Activated CD4-positive, CD25-positive, alpha-beta regulatory T cell treated with anti-CD3 and anti-CD28 coated beads, Interleukin-2, amount 50 U/mL, for 16 hours (primary cell): ENCODE results near the gene MYD88.
A peak's percentile ranks its signal among the peaks of the same experiment; 100 is the strongest.
"Not testable (repeated sequence)": the region's sequence is repeated elsewhere in the genome, so short reads cannot be mapped to it uniquely, and the experiment has no call there.

ENCODE experiments used
- DNase-seq: peaks from one replicate; pipeline ENCODE4 v3.0.0-alpha.2; 2020; ENCODE audit warnings: low read depth, low spot score

The MYD88 gene

DNA sequence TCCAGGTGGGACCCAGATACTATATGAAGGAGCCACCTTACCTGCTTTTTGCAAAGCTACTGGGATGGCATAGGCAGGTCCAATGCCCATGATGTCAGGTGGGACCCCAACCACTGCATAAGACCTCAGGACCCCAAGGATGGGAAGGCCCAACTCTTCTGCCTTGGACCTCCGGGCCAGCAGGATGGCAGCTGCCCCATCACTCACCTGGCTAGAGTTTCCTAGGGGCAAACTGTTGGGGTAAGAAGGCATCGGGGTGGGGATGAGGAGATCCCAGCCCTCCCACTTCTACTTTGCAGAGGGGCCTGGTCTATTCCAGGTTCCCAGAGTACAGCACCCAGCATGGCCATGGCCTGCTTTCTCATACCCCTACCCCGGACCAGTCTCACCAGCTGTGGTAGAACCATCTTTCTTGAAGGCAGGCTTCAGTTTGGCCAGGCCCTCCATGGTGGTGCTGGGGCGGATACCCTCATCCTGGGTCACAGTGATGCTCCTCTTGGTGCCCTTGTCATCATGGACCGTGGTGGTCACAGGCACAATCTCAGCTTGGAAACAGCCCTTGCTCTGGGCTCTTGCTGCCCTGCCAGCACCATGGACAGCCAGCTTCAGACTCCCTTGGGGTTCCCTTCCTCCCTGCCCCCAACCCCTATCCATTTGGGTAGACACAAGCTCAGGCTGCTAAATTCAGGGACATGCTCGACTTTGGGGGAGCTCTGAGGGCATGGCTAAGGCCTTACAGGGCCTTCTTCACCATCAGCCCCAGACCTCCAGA, 12.2 kb upstream of the MYD88 start:
- DNase-seq, result no peak

DNA sequence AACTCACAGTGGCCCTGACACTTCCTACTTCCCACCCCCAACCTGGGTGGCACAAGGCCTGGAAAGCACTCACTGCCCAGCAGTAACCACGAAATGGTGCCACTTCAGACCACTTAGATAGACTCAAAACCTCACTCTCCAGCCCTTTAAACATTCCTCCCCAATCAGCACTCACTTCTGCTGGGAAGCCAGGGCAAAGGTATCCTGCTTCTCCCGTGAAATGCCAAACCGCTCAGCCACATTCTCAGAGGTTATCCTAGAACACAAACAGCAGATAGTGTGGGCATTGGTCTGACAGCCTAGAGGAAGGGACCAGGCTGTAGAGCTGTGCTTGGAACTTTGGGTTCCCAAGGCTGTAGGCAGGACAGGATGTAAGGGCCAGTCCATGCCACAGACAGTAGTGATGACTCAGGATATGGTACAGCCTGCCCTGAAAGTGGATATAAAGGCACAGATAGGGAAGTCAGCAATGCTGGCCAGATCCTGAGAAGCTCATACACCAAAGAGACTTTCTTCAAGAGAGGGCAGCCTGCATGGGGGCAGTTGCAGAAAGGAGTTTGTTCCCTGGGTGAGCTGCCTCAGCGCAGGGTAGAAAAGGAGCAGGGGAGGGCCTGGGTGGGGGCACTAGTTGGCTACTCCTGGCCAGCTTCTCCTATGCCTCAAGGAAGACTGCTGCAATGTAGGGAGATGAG, 10.7 kb upstream of the MYD88 start:
- no peak for DNase-seq

DNA sequence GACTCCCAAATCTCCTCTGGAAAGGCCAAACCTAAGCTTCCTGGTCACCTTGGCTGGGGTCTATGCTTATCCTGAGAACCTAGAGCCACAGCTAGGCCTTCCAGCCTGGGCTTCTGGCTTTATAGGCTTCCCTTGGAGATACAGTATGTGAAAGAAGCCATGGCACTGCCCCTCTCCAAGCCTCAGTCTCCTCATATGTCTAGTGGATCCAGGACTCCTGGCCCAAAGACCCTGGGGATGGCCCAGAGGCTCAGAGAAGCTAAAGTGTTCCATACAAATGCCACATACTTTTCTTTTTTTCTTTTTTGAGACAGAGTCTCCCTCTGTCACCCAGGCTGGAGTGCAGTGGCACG, 10.2 kb upstream of the MYD88 start:
- DNase-seq, result no peak

DNA sequence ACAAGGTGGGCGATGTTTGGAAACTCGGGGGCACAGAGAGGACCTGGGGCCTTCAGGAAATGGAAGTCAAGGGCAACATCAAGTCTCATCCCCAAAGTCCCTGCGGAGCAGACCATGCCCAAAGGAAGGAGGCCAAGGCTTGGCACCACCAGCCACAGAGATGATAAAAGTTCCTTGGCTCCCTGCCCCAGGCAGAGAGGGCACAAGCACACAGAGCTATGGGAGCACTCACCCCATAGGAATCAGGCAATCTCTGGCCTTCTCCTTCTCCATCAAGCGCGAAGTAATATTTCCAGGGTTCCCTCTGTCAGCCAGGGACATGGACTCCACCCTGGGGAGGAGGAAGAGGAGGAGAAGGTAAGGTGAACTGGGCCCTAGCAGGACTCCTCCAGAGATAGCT, 9.4 kb upstream of the MYD88 start:
- no peak for DNase-seq

DNA sequence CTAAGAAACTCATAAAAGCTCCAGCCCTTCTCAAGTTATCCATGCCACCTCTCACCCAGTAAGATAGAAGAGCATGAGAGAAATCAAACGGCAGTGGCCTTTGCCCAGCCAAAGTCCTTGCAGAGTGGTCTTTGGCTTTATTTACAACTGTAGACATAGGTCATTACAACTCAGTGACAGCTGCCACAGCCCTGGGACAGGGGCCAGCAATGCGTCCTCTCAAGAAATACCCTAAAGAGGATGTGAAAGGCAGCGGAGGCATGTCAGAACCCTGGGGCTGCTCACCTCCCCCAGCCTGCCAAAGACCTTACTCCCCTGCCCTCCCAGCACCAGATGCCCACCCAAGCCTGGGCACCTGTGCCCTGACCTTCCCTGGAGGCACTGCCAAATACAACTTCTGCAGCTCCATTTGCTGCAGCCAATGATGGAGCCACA, 7.8 kb upstream of the MYD88 start:
- no peak for DNase-seq

DNA sequence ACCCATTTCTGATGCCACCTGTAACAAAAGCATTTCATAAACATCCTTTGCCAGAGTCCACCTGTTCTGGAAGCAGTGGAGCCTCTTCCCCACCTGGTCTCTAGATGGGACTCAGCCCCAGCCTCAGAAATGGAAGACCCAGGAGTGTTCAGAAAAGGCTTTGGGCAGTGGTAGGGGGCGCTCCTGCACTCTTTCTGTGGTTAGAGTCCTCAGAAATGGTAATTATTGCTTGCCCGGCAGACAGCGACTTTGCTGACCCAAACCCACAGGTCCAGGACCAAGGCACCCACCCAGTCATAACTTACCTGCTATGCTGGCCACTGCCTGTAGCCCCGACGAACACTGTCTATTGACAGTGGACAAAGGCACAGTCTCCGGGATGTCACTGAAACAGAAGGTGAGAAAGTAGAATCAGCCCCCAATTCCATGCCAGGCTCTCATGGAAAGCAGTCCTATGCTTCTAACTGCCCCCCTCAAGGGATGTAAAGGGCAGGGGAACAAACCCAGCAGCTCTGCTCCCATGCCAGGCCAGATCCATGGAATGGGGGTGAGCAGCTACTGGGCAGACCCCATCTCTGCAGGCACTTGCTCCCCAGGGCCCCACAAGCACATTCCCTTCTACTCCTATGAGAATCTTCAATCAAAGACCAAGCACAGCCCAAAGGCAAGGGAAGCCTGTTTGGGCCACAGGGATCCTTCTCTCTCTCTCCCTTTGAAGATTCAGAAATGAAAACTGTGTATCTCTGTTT, 6.7 kb upstream of the MYD88 start:
- DNase-seq, result no peak

DNA sequence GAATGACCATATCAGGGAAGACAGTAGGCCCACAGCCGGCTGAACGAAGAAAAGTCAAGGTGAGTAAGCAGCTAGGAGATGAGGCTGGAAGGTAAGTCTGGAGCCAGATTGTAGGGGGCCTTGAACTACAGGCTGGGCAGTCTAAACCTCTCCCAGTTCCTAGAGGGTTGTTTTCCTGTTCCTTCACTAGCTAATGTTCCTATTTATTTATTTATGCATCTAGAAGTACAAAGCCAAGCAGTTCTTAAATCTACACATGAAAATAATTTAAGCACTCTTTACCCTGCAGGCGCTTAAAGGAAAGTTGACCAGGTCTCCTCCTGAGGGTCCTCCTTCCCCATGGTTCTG, 5.3 kb upstream of the MYD88 start:
- no peak for DNase-seq

DNA sequence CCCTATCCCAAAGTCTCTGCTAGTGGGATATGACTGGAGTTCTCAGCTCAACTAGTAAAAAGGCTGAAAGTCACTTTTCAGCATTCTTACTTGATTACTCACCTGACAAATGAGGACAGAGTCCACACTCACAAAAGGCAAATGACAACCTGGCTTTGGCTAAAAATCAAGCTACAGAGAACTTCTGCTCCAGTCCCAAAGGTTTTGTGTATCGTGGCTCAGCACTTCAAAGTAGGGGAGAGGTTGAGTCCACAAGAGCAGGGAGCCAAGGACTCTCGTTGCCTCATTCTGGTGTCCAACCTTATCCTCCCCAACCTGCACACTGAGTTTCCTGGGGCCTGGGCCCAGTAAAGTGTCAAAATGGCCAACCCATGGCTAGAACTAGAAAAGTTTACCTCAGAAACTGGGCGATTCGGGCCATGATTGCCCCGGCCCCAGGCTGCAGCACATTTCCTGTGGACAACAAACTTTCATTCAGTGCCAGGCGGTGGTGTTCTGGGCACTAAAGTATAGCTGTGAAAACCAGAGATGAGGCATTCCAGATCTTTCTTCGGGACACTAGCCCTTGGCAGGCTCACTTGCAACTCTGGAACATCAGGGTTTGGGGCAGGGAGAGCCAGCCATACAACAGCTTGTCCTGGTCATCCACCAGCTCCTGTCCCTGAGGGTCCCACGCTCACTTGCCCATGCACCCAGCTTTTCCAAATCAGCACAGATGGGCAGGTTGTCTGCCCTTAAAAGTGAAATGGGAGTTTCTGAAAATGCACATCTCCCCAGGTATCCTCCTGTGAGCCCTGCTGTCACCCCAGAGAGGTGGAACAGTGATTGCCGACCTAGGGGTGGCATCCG, 4.7 kb upstream of the MYD88 start:
- DNase-seq, result no peak

DNA sequence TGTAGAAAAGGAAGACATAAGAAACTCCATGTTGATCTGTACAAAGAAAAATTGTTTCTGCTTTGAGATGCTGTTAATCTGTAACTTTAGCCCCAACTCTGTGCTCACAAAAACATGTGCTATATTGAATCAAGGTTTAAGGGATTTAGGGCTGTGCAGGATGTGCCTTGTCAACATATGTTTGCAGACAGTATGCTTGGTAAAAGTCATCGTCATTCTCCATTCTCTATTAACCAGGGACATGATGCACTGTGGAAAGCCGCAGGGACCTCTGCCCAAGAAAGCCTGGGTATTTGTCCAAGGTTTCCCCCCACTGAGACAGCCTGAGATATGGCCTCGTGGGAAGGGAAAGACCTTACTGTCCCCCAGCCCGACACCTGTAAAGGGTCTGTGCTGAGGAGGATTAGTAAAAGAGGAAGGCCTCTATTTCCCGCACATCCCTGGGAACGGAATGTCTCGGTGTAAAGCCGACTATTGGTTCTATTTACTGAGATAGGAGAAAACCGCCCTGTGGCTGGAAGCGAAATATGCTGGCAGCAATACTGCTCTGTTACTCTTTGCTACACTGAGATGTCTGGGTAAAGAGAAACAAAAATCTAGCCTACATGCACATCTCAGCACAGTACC, 3.8 kb upstream of the MYD88 start:
- DNase-seq, result not testable (repeated sequence)

DNA sequence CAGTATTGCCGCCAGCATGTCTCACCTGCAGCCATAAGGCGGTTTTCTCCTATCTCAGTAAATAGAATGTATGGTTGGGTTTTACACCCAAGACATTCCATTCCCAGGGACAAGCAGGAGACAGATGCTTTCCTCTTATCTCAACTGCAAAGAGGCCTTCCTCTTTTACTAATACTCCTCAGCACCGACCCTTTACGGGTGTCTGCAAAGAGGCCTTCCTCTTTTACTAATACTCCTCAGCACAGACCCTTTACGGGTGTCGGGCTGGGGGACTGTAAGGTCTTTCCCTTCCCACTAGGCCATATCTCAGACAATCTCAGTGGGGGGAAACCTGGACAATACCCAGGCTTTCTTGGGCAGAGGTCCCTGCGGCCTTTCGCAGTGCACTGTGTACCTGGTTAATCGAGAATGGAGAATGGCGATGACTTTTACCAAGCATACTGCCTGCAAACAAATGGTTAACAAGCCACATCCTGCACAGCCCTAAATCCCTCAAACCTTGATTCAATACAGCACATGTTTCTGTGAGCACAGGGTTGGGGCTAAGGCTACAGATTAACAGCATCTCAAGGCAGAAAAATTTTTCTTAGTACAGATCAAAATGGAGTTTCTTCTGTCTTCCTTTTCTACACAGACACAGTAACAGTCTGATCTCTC, 2.7 kb upstream of the MYD88 start:
- not testable (repeated sequence) for DNase-seq

DNA sequence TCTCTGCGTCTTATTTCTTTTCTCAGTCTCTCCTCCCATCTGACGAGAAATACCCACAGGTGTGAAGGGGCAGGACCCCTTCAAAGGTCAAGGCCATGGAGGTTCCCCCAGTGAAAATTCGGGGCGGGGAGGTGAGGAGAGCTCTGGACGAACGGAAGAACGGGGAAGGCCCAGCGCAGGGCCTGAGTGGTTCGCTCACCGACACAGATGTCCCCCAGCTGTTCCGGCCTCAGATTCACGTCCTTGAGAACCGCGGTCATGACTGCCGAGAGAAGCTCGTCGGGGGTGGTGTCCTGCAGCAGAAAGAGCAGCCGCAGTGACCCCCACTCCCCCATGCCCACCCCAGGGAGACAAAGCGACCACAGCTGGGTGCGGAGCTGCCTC, 2.1 kb upstream of the MYD88 start:
- no peak for DNase-seq

DNA sequence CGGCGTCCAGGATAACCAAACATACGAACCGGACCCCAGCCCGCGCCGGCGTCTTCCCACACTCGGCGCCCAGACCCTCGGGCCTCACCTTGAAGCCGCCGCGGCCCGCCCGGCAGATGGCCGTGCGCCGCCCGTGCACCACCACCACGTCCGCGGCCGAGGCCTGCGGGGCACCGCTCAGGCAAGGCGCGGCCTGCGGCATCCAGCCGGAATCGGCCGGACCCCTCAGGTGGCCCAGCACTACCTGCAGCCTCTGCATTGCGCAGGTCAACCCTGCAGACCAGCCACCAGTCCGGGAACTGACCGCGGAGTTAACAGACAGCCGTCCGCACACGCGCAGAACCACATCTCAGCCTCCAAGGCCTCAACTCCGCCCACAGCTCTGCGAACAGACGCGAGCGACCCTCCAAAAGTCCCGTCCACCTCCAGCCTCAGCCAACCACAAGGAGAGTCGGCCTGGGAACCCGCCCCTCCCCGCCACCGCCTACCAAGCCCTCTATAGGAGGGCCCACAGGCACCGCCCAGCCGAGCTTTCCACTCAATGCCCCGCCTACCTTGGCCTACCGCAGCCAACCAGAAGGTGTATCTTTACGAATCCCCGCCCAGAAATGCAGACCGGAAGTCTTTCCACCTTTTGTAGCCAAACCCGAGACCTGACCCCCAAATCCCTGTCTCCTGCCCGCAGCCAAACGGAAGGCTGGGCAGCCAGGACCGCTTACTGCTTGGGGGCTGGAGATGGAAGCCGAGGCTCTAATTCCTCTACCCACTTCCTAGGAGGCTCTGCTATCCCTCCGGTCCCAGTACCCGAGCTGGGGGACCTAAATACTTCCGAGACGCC, 1.5 kb upstream of the MYD88 start, which contains the start of gene ACAA1:
ACAA1 (minus strand) TSS at position 351 of the 838 bp plus-strand sequence; CDS start at position 259, 92 bp downstream.
- DNase-seq, result peak; percentile 90

DNA sequence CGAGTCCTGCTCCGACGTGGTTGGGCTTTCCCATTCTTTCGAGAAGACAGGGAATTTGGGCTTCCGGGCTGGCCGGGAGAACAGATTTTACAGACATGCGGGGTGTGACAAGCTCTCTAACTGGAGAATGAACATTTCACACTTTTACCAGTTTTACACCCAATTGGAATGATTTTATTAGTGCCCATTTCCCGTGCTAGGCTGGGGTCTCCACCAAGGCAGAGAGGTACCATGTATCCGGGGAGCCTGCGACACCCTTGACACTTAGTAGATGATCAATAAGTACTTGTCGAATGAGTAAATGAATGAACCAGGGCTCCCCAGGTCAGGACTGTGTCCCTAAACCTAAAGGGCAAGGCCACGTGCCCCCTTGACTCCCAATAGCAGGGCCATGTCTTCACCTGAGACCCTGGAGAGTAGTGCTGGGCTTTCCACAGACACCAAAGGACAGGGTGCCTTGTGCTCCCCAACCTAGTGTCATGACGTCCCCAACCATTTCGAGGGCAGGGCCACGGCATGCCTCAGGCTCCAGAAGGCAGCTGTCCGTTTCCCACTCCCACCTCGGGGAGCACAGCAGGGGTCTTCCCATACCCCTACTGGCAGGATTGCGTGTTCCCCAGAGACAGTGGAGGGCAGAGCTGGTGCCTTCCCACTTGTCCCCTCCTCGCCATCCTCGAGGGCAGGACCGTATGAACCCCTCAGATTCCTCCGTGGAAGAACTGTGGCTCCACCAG, 679 bp upstream of the MYD88 start:
- DNase-seq, result no peak

DNA sequence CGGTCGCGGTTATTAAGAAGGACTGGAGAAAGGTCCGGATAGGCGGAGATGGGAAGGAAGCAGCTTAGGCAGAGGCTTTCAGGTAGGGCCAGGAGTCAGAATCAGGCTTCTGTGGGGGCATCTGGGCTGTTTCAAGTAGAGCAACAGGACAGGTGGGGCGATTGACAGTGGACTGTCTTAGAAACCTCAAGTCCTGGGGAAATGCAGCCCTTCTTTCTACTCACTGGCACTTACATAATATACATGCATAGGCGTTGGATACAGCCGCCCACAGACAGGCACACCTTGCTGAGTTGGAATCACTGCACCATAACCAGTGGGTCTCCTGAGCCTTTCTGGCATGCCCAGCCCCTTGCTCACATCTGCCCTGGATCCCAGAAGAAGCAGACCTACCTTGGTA, 730 bp downstream of the MYD88 start:
- no peak for DNase-seq

DNA sequence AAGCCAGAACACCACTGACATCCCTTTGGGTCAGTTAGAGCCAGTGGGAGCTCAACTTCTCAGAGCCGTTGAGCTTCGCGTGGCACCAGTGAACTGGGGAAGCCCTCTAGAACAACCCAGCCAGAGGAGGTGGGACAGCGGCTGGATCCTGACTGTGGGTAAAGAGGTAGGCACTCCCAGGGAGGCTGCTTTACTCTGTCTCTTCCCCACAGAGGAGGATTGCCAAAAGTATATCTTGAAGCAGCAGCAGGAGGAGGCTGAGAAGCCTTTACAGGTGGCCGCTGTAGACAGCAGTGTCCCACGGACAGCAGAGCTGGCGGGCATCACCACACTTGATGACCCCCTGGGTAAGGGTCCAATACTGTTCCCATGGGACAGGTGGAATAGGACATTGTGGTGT, 1.2 kb downstream of the MYD88 start:
- no peak for DNase-seq

DNA sequence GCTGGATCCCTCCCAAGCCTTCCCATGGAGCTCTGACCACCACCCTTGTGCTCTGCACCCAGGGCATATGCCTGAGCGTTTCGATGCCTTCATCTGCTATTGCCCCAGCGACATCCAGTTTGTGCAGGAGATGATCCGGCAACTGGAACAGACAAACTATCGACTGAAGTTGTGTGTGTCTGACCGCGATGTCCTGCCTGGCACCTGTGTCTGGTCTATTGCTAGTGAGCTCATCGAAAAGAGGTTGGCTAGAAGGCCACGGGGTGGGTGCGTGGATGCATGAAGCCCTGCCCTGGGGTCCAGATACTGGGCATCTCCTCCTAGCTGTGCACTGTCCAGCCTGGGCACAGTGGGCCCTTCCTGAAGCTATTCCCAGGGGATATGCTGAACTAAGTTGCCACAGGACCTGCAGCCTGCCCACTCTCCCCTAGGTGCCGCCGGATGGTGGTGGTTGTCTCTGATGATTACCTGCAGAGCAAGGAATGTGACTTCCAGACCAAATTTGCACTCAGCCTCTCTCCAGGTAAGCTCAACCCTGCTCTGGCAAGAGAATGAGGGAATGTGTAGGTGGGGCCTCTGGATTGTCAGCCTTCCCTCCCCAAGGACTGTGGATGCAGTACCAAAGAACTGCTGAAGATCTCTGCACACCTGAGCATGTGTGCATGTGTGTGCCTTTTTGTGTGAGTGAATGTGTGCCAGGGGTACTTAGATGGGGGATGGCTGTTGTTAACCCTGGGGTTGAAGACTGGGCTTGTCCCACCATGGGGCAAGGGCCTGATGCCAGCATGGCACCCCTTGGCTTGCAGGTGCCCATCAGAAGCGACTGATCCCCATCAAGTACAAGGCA, 2.1 kb downstream of the MYD88 start:
- no peak for DNase-seq

DNA sequence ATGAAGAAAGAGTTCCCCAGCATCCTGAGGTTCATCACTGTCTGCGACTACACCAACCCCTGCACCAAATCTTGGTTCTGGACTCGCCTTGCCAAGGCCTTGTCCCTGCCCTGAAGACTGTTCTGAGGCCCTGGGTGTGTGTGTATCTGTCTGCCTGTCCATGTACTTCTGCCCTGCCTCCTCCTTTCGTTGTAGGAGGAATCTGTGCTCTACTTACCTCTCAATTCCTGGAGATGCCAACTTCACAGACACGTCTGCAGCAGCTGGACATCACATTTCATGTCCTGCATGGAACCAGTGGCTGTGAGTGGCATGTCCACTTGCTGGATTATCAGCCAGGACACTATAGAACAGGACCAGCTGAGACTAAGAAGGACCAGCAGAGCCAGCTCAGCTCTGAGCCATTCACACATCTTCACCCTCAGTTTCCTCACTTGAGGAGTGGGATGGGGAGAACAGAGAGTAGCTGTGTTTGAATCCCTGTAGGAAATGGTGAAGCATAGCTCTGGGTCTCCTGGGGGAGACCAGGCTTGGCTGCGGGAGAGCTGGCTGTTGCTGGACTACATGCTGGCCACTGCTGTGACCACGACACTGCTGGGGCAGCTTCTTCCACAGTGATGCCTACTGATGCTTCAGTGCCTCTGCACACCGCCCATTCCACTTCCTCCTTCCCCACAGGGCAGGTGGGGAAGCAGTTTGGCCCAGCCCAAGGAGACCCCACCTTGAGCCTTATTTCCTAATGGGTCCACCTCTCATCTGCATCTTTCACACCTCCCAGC, 2.9 kb downstream of the MYD88 start:
- DNase-seq, result no peak

DNA sequence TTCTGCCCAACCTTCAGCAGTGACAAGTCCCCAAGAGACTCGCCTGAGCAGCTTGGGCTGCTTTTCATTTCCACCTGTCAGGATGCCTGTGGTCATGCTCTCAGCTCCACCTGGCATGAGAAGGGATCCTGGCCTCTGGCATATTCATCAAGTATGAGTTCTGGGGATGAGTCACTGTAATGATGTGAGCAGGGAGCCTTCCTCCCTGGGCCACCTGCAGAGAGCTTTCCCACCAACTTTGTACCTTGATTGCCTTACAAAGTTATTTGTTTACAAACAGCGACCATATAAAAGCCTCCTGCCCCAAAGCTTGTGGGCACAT, 3.5 kb downstream of the MYD88 start:
- DNase-seq, result no peak
